A549 (cell line): ENCODE results near the gene REC8. TPM values are rescaled to one million over a fixed set of nuclear protein-coding genes. Genes with fewer than 3 reads are reported as not detected.

ENCODE experiments used
- ATAC-seq, 2 experiments: fragments of 200-7000 bp in 1 of 2; fragments of >200 bp in 1 of 2; cut with Nextera tagmentation in 1 of 2; cut with Tn5 transposase in 1 of 2; 3 replicates each; pipeline versions ENCODE4 v1.8.0 to v1.9.1; 2018 to 2020; ENCODE audit warnings: mild to moderate bottlenecking in 1 of 2, moderate library complexity in 1 of 2
- CTCF ChIA-PET: fragments of 300-600 bp; sonication (Branson Sonifier 250); formaldehyde crosslinking; extraction: SDS; loops from one replicate; lab custom pipeline; 2021; ENCODE audit warnings: antibody characterized with exemption, inconsistent platforms; lab: Yijun Ruan, JAX
- POLR2A ChIA-PET: fragments of 350-600 bp; formaldehyde crosslinking; extraction: SDS; loops from one replicate; lab custom pipeline; 2021; ENCODE audit warnings: antibody characterized with exemption, inconsistent platforms; lab: Yijun Ruan, JAX
- DNase-seq, 2 experiments: peaks; one replicate each; pipeline versions ENCODE4 v3.0.0 to v3.0.0-alpha.2; 2011 to 2016; ENCODE audit warnings: low read depth in 1 of 2, low spot score in 1 of 2
- FAIRE-seq: peaks from 2 replicates; lab custom pipeline; 2011; peaks lifted over from hg19 to GRCh38; lab: Jason Lieb, UNC
- H3K27ac ChIP-seq, 2 experiments: fragments of >200 bp; sonication (Bioruptor Twin); formaldehyde crosslinking; 3 replicates each; pipeline ENCODE4 v1.5.1; 2016 to 2017
- H3K4me1 ChIP-seq: fragments of >200 bp; sonication (Bioruptor Twin); formaldehyde crosslinking; 3 replicates; pipeline ENCODE4 v1.6.1; 2016
- H3K4me2 ChIP-seq: fragments of >200 bp; sonication (Bioruptor Twin); formaldehyde crosslinking; 3 replicates; pipeline ENCODE4 v1.6.1; 2016
- H3K4me3 ChIP-seq: fragments of >200 bp; sonication (Bioruptor Twin); formaldehyde crosslinking; 3 replicates; pipeline ENCODE4 v1.5.1; 2016
- H3K9me3 ChIP-seq: fragments of >200 bp; sonication (Bioruptor Twin); formaldehyde crosslinking; 3 replicates; pipeline ENCODE4 v1.6.1; 2016
- CBX2 ChIP-seq: fragments of 200-600 bp; sonication (generic); IDR thresholded peaks from 2 replicates; pipeline ENCODE4 v1.6.1; 2016; ENCODE audit warnings: low read depth, mild to moderate bottlenecking, borderline replicate concordance
- CBX8 ChIP-seq: fragments of 200-600 bp; sonication (generic); IDR thresholded peaks from 2 replicates; pipeline ENCODE4 v1.6.1; 2016
- CHD2 ChIP-seq: fragments of 150-350 bp; IDR thresholded peaks from 2 replicates; pipeline ENCODE4 v1.6.1; 2014; ENCODE audit warnings: low read length; ENCODE audit not compliant: partially characterized antibody
- CHD4 ChIP-seq: fragments of 200-600 bp; sonication (generic); IDR thresholded peaks from 2 replicates; pipeline ENCODE4 v1.6.1; 2016; ENCODE audit warnings: antibody characterized with exemption, mild to moderate bottlenecking, borderline replicate concordance
- EHF ChIP-seq: fragments of 250-450 bp; sonication (Bioruptor Pico); IDR thresholded peaks from 2 replicates; pipeline ENCODE4 v1.5.0; 2020; ENCODE audit warnings: mild to moderate bottlenecking
- ESRRA ChIP-seq: fragments of 150-350 bp; IDR thresholded peaks from 2 replicates; pipeline ENCODE4 v1.6.1; 2014; ENCODE audit warnings: mild to moderate bottlenecking, low read length, borderline replicate concordance
- FOSB ChIP-seq: fragments of 250-450 bp; sonication (Bioruptor Pico); IDR thresholded peaks from 2 replicates; pipeline ENCODE4 v1.5.0; 2020; ENCODE audit warnings: mild to moderate bottlenecking, moderate library complexity
- GATA3 ChIP-seq: IDR thresholded peaks from 2 replicates; pipeline ENCODE4 v1.6.1; 2012; ENCODE audit warnings: borderline replicate concordance
- HEYL ChIP-seq: fragments of 250-450 bp; sonication (Bioruptor Pico); IDR thresholded peaks from 2 replicates; pipeline ENCODE4 v1.8.0; 2021; ENCODE audit warnings: mild to moderate bottlenecking, moderate library complexity
- HOXA7 ChIP-seq: fragments of 250-450 bp; sonication (Bioruptor Pico); IDR thresholded peaks from 2 replicates; pipeline ENCODE4 v1.5.0; 2020; ENCODE audit warnings: mild to moderate bottlenecking, moderate library complexity
- HOXB5 ChIP-seq: fragments of 250-450 bp; sonication (Bioruptor Pico); IDR thresholded peaks from 2 replicates; pipeline ENCODE4 v1.5.0; 2020; ENCODE audit warnings: mild to moderate bottlenecking, moderate library complexity
- KDM1A ChIP-seq: fragments of 200-600 bp; sonication (generic); IDR thresholded peaks from 2 replicates; pipeline ENCODE4 v1.6.1; 2016; ENCODE audit warnings: low read depth, mild to moderate bottlenecking
- KDM5A ChIP-seq: fragments of 200-600 bp; sonication (generic); IDR thresholded peaks from 2 replicates; pipeline ENCODE4 v1.6.1; 2016; ENCODE audit warnings: antibody characterized with exemption, mild to moderate bottlenecking
- MAX ChIP-seq: IDR thresholded peaks from 2 replicates; pipeline ENCODE4 v1.6.1; 2012
- MYC ChIP-seq: IDR thresholded peaks from 2 replicates; pipeline ENCODE4 v1.6.1; 2012; ENCODE audit warnings: mild to moderate bottlenecking, inconsistent platforms, low read length, improper control_type of control experiment, borderline replicate concordance
- NFE2L2 ChIP-seq: fragments of 150-350 bp; conservative IDR thresholded peaks from 2 replicates; pipeline ENCODE4 v1.6.1; 2014; ENCODE audit warnings: low read length
- PHF8 ChIP-seq: fragments of 200-600 bp; sonication (generic); IDR thresholded peaks from 2 replicates; pipeline ENCODE4 v1.6.1; 2016; ENCODE audit warnings: low read depth, mild to moderate bottlenecking, antibody characterized with exemption, moderate library complexity, borderline replicate concordance
- POLR2A ChIP-seq: IDR thresholded peaks from 2 replicates; pipeline ENCODE4 v1.6.1; 2012; ENCODE audit warnings: mild to moderate bottlenecking, low read length
- RFX5 ChIP-seq: fragments of 450-650 bp; IDR thresholded peaks from 2 replicates; pipeline ENCODE4 v1.7.1; 2014; ENCODE audit warnings: antibody characterized with exemption, mild to moderate bottlenecking, moderate library complexity
- TP53 ChIP-seq: fragments of 250-450 bp; sonication (Bioruptor Pico); IDR thresholded peaks from 2 replicates; pipeline ENCODE4 v1.5.0; 2021; ENCODE audit warnings: mild to moderate bottlenecking, moderate library complexity
- ZSCAN20 ChIP-seq: fragments of 250-450 bp; sonication (Bioruptor Pico); IDR thresholded peaks from 2 replicates; pipeline ENCODE4 v1.8.0; 2022; ENCODE audit warnings: mild to moderate bottlenecking, moderate library complexity
- WGBS: methylation state at CpG from one replicate; pipeline ENCODE4 v1.1.6; 2017; ENCODE audit errors: missing lambda C conversion rate; 5-methylcytosine and 5-hydroxymethylcytosine counted together
- polyA plus RNA-seq, 4 experiments: library from polyadenylated mRNA; depleted of rRNA in 3 of 4; stranded (reverse); fragments of >200 nt; fragmentation: RNase III in 1 of 4; extraction: RNeasy Plus Mini Kit Qiagen cat#74134 plus additional on column Dnase treatment in 1 of 4; gene quantifications; 2 replicates in 3 of 4; 3 replicates in 1 of 4; pipeline ENCODE4 v1.2.3, GENCODE V29; 2011 to 2017
- TF ChIP-seq, protein P1 (sequence below): fragments of 150-350 bp; IDR thresholded peaks from 2 replicates; pipeline ENCODE4 v1.6.1; 2014; ENCODE audit warnings: low read depth, mild to moderate bottlenecking, low read length
- TF ChIP-seq, protein P2 (sequence below): fragments of 450-650 bp; IDR thresholded peaks from 2 replicates; pipeline ENCODE4 v1.6.1; 2014; ENCODE audit warnings: antibody characterized with exemption

The REC8 gene
- polyA plus RNA-seq, 2 of the 4 experiments (the other 2 are of a cell fraction), result 1.9 to 4.2 TPM

DNA sequence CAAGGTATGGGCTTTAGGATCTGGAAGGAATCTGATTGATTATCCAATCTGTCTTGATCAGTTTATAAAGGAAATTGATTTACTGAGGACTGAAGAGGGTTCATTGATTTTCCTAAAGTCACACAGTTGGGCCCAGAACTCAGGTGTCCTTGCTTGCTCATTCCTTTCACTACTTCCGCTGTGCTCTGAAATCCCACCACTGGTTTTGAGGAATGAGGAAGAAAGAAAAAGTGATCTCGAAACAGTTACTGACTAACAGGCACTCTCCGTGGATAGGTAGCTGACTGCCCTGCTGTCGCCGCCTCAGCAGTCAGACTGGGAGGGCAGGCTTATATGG is 41.5 kb upstream of the REC8 start, which contains the start of gene FITM1:
TSS of gene FITM1 (plus strand) at position 280 of the 337 bp plus-strand sequence. CDS start 905 bp downstream, outside the sequence.
- no peak for FAIRE-seq
- no peak for TF ChIP-seq CBX8
- TF ChIP-seq HOXB5, result no peak
- TF ChIP-seq PHF8, result no peak
- TF ChIP-seq RFX5, result no peak
- no peak for TF ChIP-seq ESRRA
- no peak for TF ChIP-seq KDM1A
- TF ChIP-seq MAX, result no peak
- TF ChIP-seq CHD2, result no peak
- ChIA-PET POLR2A (no interaction called here), CTCF (interaction anchor here (0.6 to 1.3 kb wide), 3 partner anchors 11 to 202 kb away, joined by 3 to 4 read pairs (median 3); partner anchors contain the start of genes EMC9 and IRF9)
- H3K9me3 ChIP-seq, result no peaks in the 10 kb centered on the region
- peaks cover 4% of the 10 kb centered on the region; the same call in 1 of the 3 replicates for H3K4me1 ChIP-seq
- DNase-seq, result no peak
- H3K4me2 ChIP-seq, result no peak within 1 kb of the TSS
- H3K4me3 ChIP-seq, result no peak within 1 kb of the TSS
- no peak for ATAC-seq
- 89% methylated on average over 5 of the region's 5 CpGs for WGBS
- H3K27ac ChIP-seq, result no peak within 1 kb of the TSS

DNA sequence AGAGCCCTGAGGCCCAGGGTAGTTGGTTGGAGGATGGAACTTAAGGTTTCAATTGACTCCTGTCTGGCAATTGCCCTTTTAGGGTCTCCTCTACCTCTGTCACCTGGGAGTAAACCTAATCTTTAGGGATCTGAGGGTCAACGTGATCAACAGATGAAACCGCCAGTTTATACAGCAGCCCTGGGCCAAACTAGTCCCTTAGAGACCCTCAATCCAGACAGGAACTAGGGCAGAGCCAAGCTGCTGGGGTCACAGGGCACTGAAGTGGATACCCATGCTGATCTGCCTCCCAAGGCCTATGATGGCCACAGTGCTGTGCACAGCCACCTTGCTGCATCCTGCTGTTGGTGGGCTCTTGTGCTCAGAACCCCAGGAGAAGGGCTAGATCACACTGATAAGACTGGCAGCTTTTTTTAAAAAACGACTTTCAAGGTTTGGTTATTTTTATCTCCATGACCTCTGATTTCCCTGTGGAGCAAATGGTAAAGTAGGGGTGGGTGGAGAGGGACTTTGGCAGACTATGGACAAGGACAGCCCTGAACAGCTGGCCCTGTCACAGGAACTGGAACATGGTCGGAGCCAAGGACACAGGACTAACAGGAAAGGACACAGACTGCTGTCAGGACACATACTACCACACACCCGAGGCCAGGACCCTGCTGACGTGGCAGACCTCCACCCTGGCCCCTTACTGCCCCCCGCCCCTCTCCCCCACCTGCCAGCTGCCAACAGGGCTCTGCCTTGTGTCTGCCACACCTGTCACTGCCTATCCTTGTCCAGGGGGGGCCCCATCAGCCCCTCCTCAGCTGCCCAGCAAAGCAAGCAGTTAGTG is 40.9 kb upstream of the REC8 start:
- ATAC-seq, result no peak
- 50% methylated on average over 5 of the region's 7 CpGs for WGBS
- no peak overlapping the region for H3K27ac ChIP-seq
- H3K9me3 ChIP-seq, result no peaks in the 10 kb centered on the region
- peaks cover 5% of the 10 kb centered on the region; the same call in 1 of the 3 replicates for H3K4me1 ChIP-seq
- TF ChIP-seq PHF8 (no peak), EHF (no peak)
- TF ChIP-seq, all 56 proteins: peak for 0
- H3K4me2 ChIP-seq, result no peak overlapping the region
- H3K4me3 ChIP-seq, result no peak overlapping the region
- POLR2A ChIA-PET, result no interaction called here
- FAIRE-seq (no peak), DNase-seq (no peak)
- CTCF ChIA-PET, result interaction anchor here (0.7 to 2.4 kb wide), 4 partner anchors 10 to 30 kb away, joined by 4 to 8 read pairs (median 4); partner anchors contain the start of genes IRF9 and NRL

DNA sequence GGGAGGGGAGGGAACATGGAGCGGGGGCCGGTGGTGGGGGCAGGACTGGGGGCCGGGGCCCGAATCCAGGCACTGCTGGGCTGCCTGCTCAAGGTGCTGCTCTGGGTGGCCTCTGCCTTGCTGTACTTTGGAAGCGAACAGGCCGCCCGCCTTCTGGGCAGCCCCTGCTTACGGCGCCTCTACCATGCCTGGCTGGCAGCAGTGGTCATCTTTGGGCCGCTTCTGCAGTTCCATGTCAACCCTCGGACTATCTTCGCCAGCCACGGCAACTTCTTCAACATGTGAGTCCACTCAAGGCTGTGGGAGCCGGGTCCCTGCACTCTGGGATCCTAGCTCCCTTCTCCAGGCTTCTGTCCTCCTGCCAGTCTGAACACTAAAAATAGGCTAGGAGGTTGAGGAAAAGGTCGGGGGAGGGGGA is 40.3 kb upstream of the REC8 start:
- CTCF ChIA-PET, result interaction anchor here (1.3 to 2.4 kb wide), 3 partner anchors 10 to 23 kb away, joined by 4 to 8 read pairs (median 5); partner anchors contain the start of gene NRL
- ATAC-seq, result no peak
- FAIRE-seq, result no peak

DNA sequence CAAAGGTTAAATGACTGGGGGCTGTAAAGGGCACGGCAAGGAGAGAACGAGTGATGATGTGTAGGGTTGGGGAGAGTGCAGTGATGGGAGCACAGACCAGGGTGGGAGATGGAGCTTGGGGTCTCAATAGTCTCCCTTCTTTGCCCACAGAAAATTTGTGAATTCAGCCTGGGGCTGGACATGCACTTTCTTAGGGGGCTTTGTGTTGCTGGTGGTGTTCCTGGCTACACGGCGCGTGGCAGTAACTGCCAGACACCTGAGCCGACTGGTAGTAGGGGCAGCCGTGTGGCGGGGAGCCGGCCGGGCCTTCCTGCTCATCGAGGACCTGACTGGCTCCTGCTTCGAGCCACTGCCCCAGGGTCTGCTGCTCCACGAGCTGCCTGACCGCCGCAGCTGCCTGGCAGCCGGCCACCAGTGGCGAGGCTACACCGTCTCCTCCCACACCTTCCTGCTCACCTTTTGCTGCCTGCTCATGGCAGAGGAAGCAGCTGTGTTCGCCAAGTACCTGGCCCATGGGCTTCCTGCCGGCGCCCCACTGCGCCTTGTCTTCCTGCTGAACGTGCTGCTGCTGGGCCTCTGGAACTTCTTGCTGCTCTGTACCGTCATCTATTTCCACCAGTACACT is 39.7 kb upstream of the REC8 start:
- POLR2A ChIA-PET, result interaction anchor here (1.7 kb wide), 1 partner anchor 9 kb away, joined by 4 read pairs; the partner anchor contains the start of gene EMC9
- DNase-seq, result no peak
- 92% methylated on average over 13 of the region's 24 CpGs for WGBS
- ATAC-seq, result no peak
- no peaks in the 10 kb centered on the region for H3K9me3 ChIP-seq
- CTCF ChIA-PET, result interaction anchor here (1.3 to 2.4 kb wide), 4 partner anchors 11 to 574 kb away, joined by 3 to 8 read pairs (median 4); partner anchors contain the start of gene NRL
- H3K4me2 ChIP-seq, result no peak overlapping the region
- no peak overlapping the region for H3K4me3 ChIP-seq
- no peak overlapping the region for H3K27ac ChIP-seq
- no peak for FAIRE-seq
- H3K4me1 ChIP-seq, result peaks cover 11% of the 10 kb centered on the region; the same call in 2 of the 3 replicates
- no peak for TF ChIP-seq ZSCAN20 (CRISPR knock-in tag)

More for the DNA sequence above, 40.3 kb upstream of the REC8 start:
- 82% methylated on average over 10 of the region's 15 CpGs for WGBS
- no peak for TF ChIP-seq FOSB (CRISPR knock-in tag)
- TF ChIP-seq, all 56 proteins: peak for 0
- H3K4me3 ChIP-seq, result no peak overlapping the region
- no peak overlapping the region for H3K27ac ChIP-seq
- POLR2A ChIA-PET, result no interaction called here
- H3K4me1 ChIP-seq, result peaks cover 5% of the 10 kb centered on the region; the same call in 2 of the 3 replicates
- H3K9me3 ChIP-seq, result no peaks in the 10 kb centered on the region
- H3K4me2 ChIP-seq, result no peak overlapping the region
- DNase-seq, result no peak

GRCh38 chr14:24132976-24133375 is 38.9 kb upstream of the REC8 start:
- no peaks in the 10 kb centered on the region for H3K9me3 ChIP-seq
- WGBS, result 96% methylated on average over 2 of the region's 2 CpGs
- H3K4me2 ChIP-seq, result no peak overlapping the region
- no peak overlapping the region for H3K4me3 ChIP-seq
- ATAC-seq, result no peak
- DNase-seq, result no peak
- peaks cover 16% of the 10 kb centered on the region; the same call in 2 of the 3 replicates for H3K4me1 ChIP-seq
- POLR2A ChIA-PET, result interaction anchor here (1.7 kb wide), 1 partner anchor 8 kb away, joined by 4 read pairs; the partner anchor contains the start of gene EMC9
- CTCF ChIA-PET, result interaction anchor here (0.6 to 2.4 kb wide), 6 partner anchors 13 to 574 kb away, joined by 3 to 13 read pairs (median 4); partner anchors contain the start of gene IRF9
- H3K27ac ChIP-seq, result no peak overlapping the region
- no peak for FAIRE-seq
- TF ChIP-seq GATA3 (no peak), NFE2L2 (no peak), HOXA7 (CRISPR knock-in tag) (no peak), KDM1A (no peak), MYC (no peak), KDM5A (no peak), CBX2 (no peak), POLR2A (no peak), MAX (no peak), CHD4 (no peak), TP53 (CRISPR knock-in tag) (no peak), HEYL (CRISPR knock-in tag) (no peak)
- TF ChIP-seq, protein P1, sequence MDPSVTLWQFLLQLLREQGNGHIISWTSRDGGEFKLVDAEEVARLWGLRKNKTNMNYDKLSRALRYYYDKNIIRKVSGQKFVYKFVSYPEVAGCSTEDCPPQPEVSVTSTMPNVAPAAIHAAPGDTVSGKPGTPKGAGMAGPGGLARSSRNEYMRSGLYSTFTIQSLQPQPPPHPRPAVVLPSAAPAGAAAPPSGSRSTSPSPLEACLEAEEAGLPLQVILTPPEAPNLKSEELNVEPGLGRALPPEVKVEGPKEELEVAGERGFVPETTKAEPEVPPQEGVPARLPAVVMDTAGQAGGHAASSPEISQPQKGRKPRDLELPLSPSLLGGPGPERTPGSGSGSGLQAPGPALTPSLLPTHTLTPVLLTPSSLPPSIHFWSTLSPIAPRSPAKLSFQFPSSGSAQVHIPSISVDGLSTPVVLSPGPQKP, result no peak
- TF ChIP-seq, protein P2, sequence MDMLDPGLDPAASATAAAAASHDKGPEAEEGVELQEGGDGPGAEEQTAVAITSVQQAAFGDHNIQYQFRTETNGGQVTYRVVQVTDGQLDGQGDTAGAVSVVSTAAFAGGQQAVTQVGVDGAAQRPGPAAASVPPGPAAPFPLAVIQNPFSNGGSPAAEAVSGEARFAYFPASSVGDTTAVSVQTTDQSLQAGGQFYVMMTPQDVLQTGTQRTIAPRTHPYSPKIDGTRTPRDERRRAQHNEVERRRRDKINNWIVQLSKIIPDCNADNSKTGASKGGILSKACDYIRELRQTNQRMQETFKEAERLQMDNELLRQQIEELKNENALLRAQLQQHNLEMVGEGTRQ, result no peak
